Spinal cord (tissue), 10 donors: ENCODE results near the gene ABCB4. TPM values are rescaled to one million over a fixed set of nuclear protein-coding genes. Genes with fewer than 3 reads are reported as not detected.
A peak's percentile ranks its signal among the peaks of the same experiment; 100 is the strongest.

Experiments
- DNase-seq, 6 donors: peaks; one replicate each; pipeline versions ENCODE4 v3.0.0 to v3.0.0-alpha.2; 2013 to 2015; ENCODE audit warnings: low spot score in 6 of 6, low read depth in 4 of 6
- H3K27ac ChIP-seq: one replicate; pipeline ENCODE4 v1.5.1; 2013; ENCODE audit warnings: low read depth, low read length, control low read depth
- H3K27me3 ChIP-seq: one replicate; pipeline ENCODE4 v1.6.1; 2013; ENCODE audit warnings: low read length; ENCODE audit not compliant: control insufficient read depth, insufficient read depth
- H3K36me3 ChIP-seq: one replicate; pipeline ENCODE4 v1.6.1; 2013; ENCODE audit warnings: low read length; ENCODE audit not compliant: control insufficient read depth, insufficient read depth
- H3K4me1 ChIP-seq: one replicate; pipeline ENCODE4 v1.6.1; 2013; ENCODE audit warnings: low read length; ENCODE audit not compliant: control insufficient read depth, insufficient read depth
- H3K4me3 ChIP-seq: one replicate; pipeline ENCODE4 v1.5.1; 2013; ENCODE audit warnings: low read depth, low read length, control low read depth
- H3K9me3 ChIP-seq: one replicate; pipeline ENCODE4 v1.6.1; 2013; ENCODE audit warnings: low read length; ENCODE audit not compliant: control insufficient read depth, insufficient read depth
- WGBS: methylation state at CpG from one replicate; pipeline ENCODE4 v1.1.5; 2013; ENCODE audit warnings: missing lambda C conversion rate; ENCODE audit not compliant: insufficient coverage; 5-methylcytosine and 5-hydroxymethylcytosine counted together
- polyA plus RNA-seq, 2 donors: library from polyadenylated mRNA; unstranded; fragments of 120-200 nt; gene quantifications; one replicate each; pipeline ENCODE4 v1.2.1, GENCODE V29; 2013; ENCODE audit not compliant: insufficient read length in 2 of 2
- total RNA-seq, 2 donors: library from RNA; depleted of rRNA in 1 of 2; stranded (reverse); fragments of 120-200 nt in 1 of 2; fragments of >200 nt in 1 of 2; gene quantifications; one replicate each; pipeline versions ENCODE4 v1.2.3 to v1.2.4, GENCODE V29; 2013 to 2014
- donor health status: healthy.

Gene ABCB4
- total and polyA plus RNA-seq, 4 donors = 1.4 to 2.7 (median 1.9) TPM

DNA sequence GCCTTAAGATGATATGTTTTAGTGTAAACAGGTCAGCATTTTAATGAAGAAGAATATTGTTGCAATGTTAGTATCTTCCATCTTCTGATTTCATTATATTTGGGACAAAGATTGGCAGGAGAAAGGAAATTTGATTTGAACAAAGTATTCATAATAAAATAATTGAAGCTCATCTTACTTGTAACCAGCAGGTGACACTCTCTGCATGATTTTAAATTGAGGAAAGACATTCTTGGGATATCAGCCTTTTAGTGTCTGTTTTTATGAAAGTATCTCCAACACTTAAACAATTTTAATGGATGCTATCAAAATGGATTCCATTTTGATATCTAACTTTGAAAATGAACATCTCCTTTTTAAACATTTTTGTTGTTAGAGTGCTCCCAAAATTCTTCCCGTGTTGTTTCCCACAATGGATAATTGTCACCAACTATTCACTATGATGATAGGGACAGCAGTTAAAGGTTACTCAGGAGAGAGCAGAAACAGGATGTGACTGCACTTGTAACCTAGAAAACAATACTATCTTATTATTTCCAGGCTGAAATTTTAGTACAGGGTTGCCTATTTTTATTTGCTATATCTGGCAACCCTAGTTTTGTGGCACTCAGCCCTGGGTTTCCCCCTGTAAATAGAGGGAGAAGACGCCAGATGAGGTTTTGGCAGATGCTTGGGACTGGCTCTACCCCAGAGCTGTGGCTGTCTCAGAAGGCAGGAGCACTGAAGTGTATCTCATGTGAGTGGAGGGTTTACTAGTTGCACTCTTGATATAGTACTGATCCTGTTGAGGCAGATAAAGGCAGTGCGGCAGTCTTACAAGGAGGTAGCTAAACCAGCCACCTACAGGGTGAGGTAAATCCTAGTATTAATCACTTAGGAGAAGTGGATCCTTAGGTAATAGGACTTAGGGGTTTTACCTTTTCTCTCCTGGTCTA is 31.0 kb upstream of the ABCB4 start:
- DNase-seq = peak in 4 of 6 donors; percentile 6 to 85 (median 34)
- Histone ChIP-seq H3K36me3 (no peaks in the 10 kb centered on the region), H3K27ac (no peak overlapping the region), H3K4me1 (no peaks in the 10 kb centered on the region), H3K27me3 (no peaks in the 10 kb centered on the region), H3K9me3 (no peaks in the 10 kb centered on the region), H3K4me3 (no peak overlapping the region)
- WGBS = 62% methylated on average over 2 of the region's 3 CpGs

DNA sequence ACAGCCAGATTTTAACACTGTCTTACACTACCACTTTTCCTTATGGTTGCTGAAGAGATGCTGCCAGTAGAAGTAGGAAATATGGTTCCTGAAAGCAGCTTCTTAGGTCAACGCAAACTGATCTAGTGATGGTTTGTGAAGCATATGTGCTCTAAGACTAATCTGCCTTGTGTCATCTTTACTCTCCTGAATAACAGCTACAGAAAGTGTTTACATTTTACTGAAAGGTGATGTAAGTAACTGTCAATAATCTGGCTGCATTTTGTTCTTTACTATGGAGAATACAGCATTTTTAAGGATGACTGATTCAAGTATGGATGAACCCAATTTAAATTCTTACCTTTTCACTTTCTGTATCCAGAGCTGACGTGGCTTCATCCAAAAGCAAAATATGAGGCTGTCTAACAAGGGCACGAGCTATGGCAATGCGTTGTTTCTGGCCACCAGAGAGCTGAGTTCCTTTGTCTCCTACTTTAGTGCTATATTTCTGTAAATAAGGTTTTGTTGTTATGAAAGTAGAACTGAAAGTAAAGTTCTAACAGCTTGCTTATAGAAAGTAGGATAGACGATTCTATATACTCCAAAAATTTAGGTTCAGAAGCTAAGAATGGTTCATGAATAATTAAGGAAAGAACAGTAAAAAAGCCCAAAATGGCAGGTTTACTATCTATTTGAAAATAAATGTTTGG is 30.2 kb upstream of the ABCB4 start:
- H3K27ac ChIP-seq = no peak overlapping the region
- peak in 1 of 6 donors; percentile 3 for DNase-seq
- no peaks in the 10 kb centered on the region for H3K9me3 ChIP-seq
- H3K4me3 ChIP-seq = no peak overlapping the region
- WGBS = 85% methylated on average over 3 of the region's 5 CpGs
- no peaks in the 10 kb centered on the region for H3K36me3 ChIP-seq
- no peaks in the 10 kb centered on the region for H3K27me3 ChIP-seq
- H3K4me1 ChIP-seq = no peaks in the 10 kb centered on the region

GRCh38 chr7:87505122-87505521 is 29.6 kb upstream of the ABCB4 start:
- H3K9me3 ChIP-seq = no peaks in the 10 kb centered on the region
- no CpG with 5 or more reads among the region's 5 CpGs for WGBS
- H3K36me3 ChIP-seq = no peaks in the 10 kb centered on the region
- no peak overlapping the region for H3K27ac ChIP-seq
- no peak for DNase-seq
- no peak overlapping the region for H3K4me3 ChIP-seq
- no peaks in the 10 kb centered on the region for H3K4me1 ChIP-seq
- H3K27me3 ChIP-seq = no peaks in the 10 kb centered on the region

- Histone ChIP-seq H3K4me3 (no peak overlapping the region), H3K27ac (no peak overlapping the region), H3K4me1 (no peaks in the 10 kb centered on the region), H3K9me3 (no peaks in the 10 kb centered on the region), H3K36me3 (no peaks in the 10 kb centered on the region), H3K27me3 (no peaks in the 10 kb centered on the region)
- WGBS = no CpG with 5 or more reads among the region's 3 CpGs
- DNase-seq = no peak
These were observed 24.0 kb upstream of the ABCB4 start for GRCh38 chr7:87499494-87499893.

- WGBS = no CpG with 5 or more reads among the region's 1 CpG
- DNase-seq = no peak
- H3K27ac ChIP-seq = no peak overlapping the region
- no peaks in the 10 kb centered on the region for H3K4me1 ChIP-seq
- H3K27me3 ChIP-seq = no peaks in the 10 kb centered on the region
- H3K4me3 ChIP-seq = no peak overlapping the region
- H3K9me3 ChIP-seq = no peaks in the 10 kb centered on the region
- no peaks in the 10 kb centered on the region for H3K36me3 ChIP-seq
These were observed 23.4 kb upstream of the ABCB4 start for GRCh38 chr7:87498893-87499292.

DNA sequence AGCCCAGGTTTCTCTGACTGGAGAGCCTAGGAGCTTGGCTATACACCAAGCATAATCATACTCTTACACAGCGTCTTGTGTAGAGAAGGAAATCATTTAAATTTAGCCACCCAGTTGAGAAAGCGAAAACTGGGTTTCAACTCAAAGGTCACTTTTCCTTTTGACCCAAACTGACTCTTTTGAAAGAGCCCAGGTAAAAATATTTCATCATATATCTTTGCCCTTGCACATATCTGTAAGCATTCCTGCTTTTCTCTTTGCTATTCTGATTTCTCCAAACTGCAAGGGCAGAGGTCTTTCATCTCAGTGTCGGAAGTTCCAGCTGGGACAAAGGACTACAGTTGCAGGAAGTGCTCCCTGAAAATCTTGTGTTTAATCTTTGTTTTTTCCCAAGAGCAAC is 22.0 kb upstream of the ABCB4 start:
- Histone ChIP-seq H3K27ac (no peak overlapping the region), H3K4me3 (no peak overlapping the region), H3K27me3 (no peaks in the 10 kb centered on the region), H3K9me3 (no peaks in the 10 kb centered on the region), H3K36me3 (no peaks in the 10 kb centered on the region), H3K4me1 (no peaks in the 10 kb centered on the region)
- 77% methylated on average over 3 of the region's 3 CpGs for WGBS
- DNase-seq = no peak

GRCh38 chr7:87495366-87495765 is 19.9 kb upstream of the ABCB4 start:
- H3K4me3 ChIP-seq = no peak overlapping the region
- 100% methylated on average over 1 of the region's 5 CpGs for WGBS
- no peak for DNase-seq
- H3K36me3 ChIP-seq = no peaks in the 10 kb centered on the region
- no peaks in the 10 kb centered on the region for H3K4me1 ChIP-seq
- no peaks in the 10 kb centered on the region for H3K27me3 ChIP-seq
- H3K9me3 ChIP-seq = no peaks in the 10 kb centered on the region
- H3K27ac ChIP-seq = no peak overlapping the region

- no peaks in the 10 kb centered on the region for H3K4me1 ChIP-seq
- no CpG with 5 or more reads among the region's 1 CpG for WGBS
These were observed 19.0 kb upstream of the ABCB4 start for GRCh38 chr7:87494454-87494853.

GRCh38 chr7:87483131-87483530 is 7.7 kb upstream of the ABCB4 start:
- no peaks in the 10 kb centered on the region for H3K9me3 ChIP-seq
- no peaks in the 10 kb centered on the region for H3K36me3 ChIP-seq
- no peaks in the 10 kb centered on the region for H3K27me3 ChIP-seq
- no peaks in the 10 kb centered on the region for H3K4me1 ChIP-seq
- H3K4me3 ChIP-seq = no peak overlapping the region
- H3K27ac ChIP-seq = no peak overlapping the region
- no peak for DNase-seq
- WGBS = 97% methylated on average over 2 of the region's 2 CpGs

More at GRCh38 chr7:87494454-87494853, 19.0 kb upstream of the ABCB4 start:
- Histone ChIP-seq H3K4me3 (no peak overlapping the region), H3K9me3 (no peaks in the 10 kb centered on the region), H3K27me3 (no peaks in the 10 kb centered on the region), H3K27ac (no peak overlapping the region), H3K36me3 (no peaks in the 10 kb centered on the region)
- no peak for DNase-seq
